PFSK-1 (cell line): ENCODE data around the gene CLTCL1.

ENCODE experiments used
- POLR2AphosphoS5 ChIP-seq: IDR thresholded peaks from 2 replicates; pipeline ENCODE4 v1.6.1; 2012; ENCODE audit warnings: low read depth, mild to moderate bottlenecking, control low read depth, low read length, moderate library complexity
- SIN3A ChIP-seq: IDR thresholded peaks from 2 replicates; pipeline ENCODE4 v1.6.1; 2012; ENCODE audit warnings: mild to moderate bottlenecking, low read length, moderate library complexity, borderline replicate concordance; ENCODE audit not compliant: insufficient read depth
- TAF1 ChIP-seq: IDR thresholded peaks from 2 replicates; pipeline ENCODE4 v1.6.1; 2012; ENCODE audit warnings: low read length, control low read depth, borderline replicate concordance; ENCODE audit not compliant: insufficient read depth
- TF ChIP-seq, protein P1 (sequence below), 2 experiments: IDR thresholded peaks; 2 replicates each; pipeline versions ENCODE4 v1.6.1 to v1.8.0; 2011 to 2012; ENCODE audit warnings: low read depth in 2 of 2, low read length in 2 of 2, control low read depth in 1 of 2, inconsistent platforms in 1 of 2, mild to moderate bottlenecking in 1 of 2, moderate library complexity in 1 of 2; ENCODE audit not compliant: insufficient read depth in 1 of 2

- TF ChIP-seq TAF1, result no peak
- TF ChIP-seq, protein P1, sequence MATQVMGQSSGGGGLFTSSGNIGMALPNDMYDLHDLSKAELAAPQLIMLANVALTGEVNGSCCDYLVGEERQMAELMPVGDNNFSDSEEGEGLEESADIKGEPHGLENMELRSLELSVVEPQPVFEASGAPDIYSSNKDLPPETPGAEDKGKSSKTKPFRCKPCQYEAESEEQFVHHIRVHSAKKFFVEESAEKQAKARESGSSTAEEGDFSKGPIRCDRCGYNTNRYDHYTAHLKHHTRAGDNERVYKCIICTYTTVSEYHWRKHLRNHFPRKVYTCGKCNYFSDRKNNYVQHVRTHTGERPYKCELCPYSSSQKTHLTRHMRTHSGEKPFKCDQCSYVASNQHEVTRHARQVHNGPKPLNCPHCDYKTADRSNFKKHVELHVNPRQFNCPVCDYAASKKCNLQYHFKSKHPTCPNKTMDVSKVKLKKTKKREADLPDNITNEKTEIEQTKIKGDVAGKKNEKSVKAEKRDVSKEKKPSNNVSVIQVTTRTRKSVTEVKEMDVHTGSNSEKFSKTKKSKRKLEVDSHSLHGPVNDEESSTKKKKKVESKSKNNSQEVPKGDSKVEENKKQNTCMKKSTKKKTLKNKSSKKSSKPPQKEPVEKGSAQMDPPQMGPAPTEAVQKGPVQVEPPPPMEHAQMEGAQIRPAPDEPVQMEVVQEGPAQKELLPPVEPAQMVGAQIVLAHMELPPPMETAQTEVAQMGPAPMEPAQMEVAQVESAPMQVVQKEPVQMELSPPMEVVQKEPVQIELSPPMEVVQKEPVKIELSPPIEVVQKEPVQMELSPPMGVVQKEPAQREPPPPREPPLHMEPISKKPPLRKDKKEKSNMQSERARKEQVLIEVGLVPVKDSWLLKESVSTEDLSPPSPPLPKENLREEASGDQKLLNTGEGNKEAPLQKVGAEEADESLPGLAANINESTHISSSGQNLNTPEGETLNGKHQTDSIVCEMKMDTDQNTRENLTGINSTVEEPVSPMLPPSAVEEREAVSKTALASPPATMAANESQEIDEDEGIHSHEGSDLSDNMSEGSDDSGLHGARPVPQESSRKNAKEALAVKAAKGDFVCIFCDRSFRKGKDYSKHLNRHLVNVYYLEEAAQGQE (IDR thresholded peaks at IDR 0.05; ENCODE audit: insufficient read depth in 1 of 2, low read depth in 2 of 2, low read length in 2 of 2), result no peak
- no peak for TF ChIP-seq POLR2AphosphoS5
- no peak for TF ChIP-seq SIN3A
Measured at GRCh38 chr22:19216579-19216978, 74.9 kb downstream of the CLTCL1 start.
